ENCODE data around the gene PLEKHM2.

Gene PLEKHM2

GRCh38 chr1:15767941-15768340 is 83.8 kb downstream of the PLEKHM2 start:
- Histone ChIP-seq H3K9me3 (ENCODE audit: control insufficient read depth, insufficient read depth, low read length) (no peaks in the 10 kb centered on the region), H3K4me1 (ENCODE audit: control insufficient read depth, low read length) (peaks cover 7% of the 10 kb centered on the region), H3K4me3 (ENCODE audit: low read length) (no peak overlapping the region), H3K79me2 (ENCODE audit: control insufficient read depth, low read length) (no peaks in the 10 kb centered on the region), H3K36me3 (ENCODE audit: control insufficient read depth, low read length) (no peaks in the 10 kb centered on the region), H3K27me3 (ENCODE audit: control insufficient read depth, low read length) (peaks cover 9% of the 10 kb centered on the region; the same call in 1 of the 2 replicates), H3F3A (ENCODE audit: control insufficient read depth, insufficient read depth) (no peaks in the 10 kb centered on the region), H4K20me1 (ENCODE audit: control insufficient read depth, insufficient read depth, low read depth, low read length) (peaks cover 3% of the 10 kb centered on the region; the same call in 1 of the 2 replicates), H3K4me2 (ENCODE audit: low read length) (no peak overlapping the region), H3K9me2 (replicated peaks; ENCODE audit: control insufficient read depth, low read length) (no peaks in the 10 kb centered on the region), H3K27ac (ENCODE audit: low read depth, low read length) (no peak overlapping the region)
- TF ChIP-seq EZH2phosphoT487 (IDR thresholded peaks at IDR 0.05; ENCODE audit: borderline replicate concordance, low read length): no peak
- TF ChIP-seq, protein P1, sequence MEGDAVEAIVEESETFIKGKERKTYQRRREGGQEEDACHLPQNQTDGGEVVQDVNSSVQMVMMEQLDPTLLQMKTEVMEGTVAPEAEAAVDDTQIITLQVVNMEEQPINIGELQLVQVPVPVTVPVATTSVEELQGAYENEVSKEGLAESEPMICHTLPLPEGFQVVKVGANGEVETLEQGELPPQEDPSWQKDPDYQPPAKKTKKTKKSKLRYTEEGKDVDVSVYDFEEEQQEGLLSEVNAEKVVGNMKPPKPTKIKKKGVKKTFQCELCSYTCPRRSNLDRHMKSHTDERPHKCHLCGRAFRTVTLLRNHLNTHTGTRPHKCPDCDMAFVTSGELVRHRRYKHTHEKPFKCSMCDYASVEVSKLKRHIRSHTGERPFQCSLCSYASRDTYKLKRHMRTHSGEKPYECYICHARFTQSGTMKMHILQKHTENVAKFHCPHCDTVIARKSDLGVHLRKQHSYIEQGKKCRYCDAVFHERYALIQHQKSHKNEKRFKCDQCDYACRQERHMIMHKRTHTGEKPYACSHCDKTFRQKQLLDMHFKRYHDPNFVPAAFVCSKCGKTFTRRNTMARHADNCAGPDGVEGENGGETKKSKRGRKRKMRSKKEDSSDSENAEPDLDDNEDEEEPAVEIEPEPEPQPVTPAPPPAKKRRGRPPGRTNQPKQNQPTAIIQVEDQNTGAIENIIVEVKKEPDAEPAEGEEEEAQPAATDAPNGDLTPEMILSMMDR (IDR thresholded peaks at IDR 0.05; ENCODE audit: low read depth, low read length, poor library complexity, severe bottlenecking): no peak

GRCh38 chr1:15768388-15768787 is 84.3 kb downstream of the PLEKHM2 start:
- no peaks in the 10 kb centered on the region for H3K79me2 ChIP-seq (ENCODE audit: control insufficient read depth, low read length)
- no peak for TF ChIP-seq EZH2phosphoT487 (IDR thresholded peaks at IDR 0.05; ENCODE audit: borderline replicate concordance, low read length)
- TF ChIP-seq, protein P1 (IDR thresholded peaks at IDR 0.05; ENCODE audit: low read depth, low read length, poor library complexity, severe bottlenecking): no peak
- H3K9me2 ChIP-seq (replicated peaks; ENCODE audit: control insufficient read depth, low read length): no peaks in the 10 kb centered on the region
- H4K20me1 ChIP-seq (ENCODE audit: control insufficient read depth, insufficient read depth, low read depth, low read length): peaks cover 3% of the 10 kb centered on the region; the same call in 1 of the 2 replicates
- H3K4me2 ChIP-seq (ENCODE audit: low read length): no peak overlapping the region
- no peak overlapping the region for H3K4me3 ChIP-seq (ENCODE audit: low read length)
- no peaks in the 10 kb centered on the region for H3F3A ChIP-seq (ENCODE audit: control insufficient read depth, insufficient read depth)
- H3K36me3 ChIP-seq (ENCODE audit: control insufficient read depth, low read length): no peaks in the 10 kb centered on the region
- no peaks in the 10 kb centered on the region for H3K9me3 ChIP-seq (ENCODE audit: control insufficient read depth, insufficient read depth, low read length)
- no peak overlapping the region for H3K27ac ChIP-seq (ENCODE audit: low read depth, low read length)
- peaks cover 9% of the 10 kb centered on the region; the same call in 1 of the 2 replicates for H3K27me3 ChIP-seq (ENCODE audit: control insufficient read depth, low read length)
- peaks cover 7% of the 10 kb centered on the region for H3K4me1 ChIP-seq (ENCODE audit: control insufficient read depth, low read length)

GRCh38 chr1:15770313-15770962 is 86.3 kb downstream of the PLEKHM2 start:
- Histone ChIP-seq H3K9me2 (replicated peaks; ENCODE audit: control insufficient read depth, low read length) (no peaks in the 10 kb centered on the region), H3K36me3 (ENCODE audit: control insufficient read depth, low read length) (no peaks in the 10 kb centered on the region), H3K4me1 (ENCODE audit: control insufficient read depth, low read length) (peaks cover 7% of the 10 kb centered on the region), H3F3A (ENCODE audit: control insufficient read depth, insufficient read depth) (no peaks in the 10 kb centered on the region), H3K4me2 (ENCODE audit: low read length) (no peak overlapping the region), H4K20me1 (ENCODE audit: control insufficient read depth, insufficient read depth, low read depth, low read length) (no peaks in the 10 kb centered on the region), H3K27ac (ENCODE audit: low read depth, low read length) (no peak overlapping the region), H3K79me2 (ENCODE audit: control insufficient read depth, low read length) (no peaks in the 10 kb centered on the region), H3K27me3 (ENCODE audit: control insufficient read depth, low read length) (peaks cover 9% of the 10 kb centered on the region; the same call in 1 of the 2 replicates), H3K4me3 (ENCODE audit: low read length) (no peak overlapping the region), H3K9me3 (ENCODE audit: control insufficient read depth, insufficient read depth, low read length) (no peaks in the 10 kb centered on the region)
- no peak for TF ChIP-seq EZH2phosphoT487 (IDR thresholded peaks at IDR 0.05; ENCODE audit: borderline replicate concordance, low read length)
- TF ChIP-seq, protein P1 (IDR thresholded peaks at IDR 0.05; ENCODE audit: low read depth, low read length, poor library complexity, severe bottlenecking): no peak

All from DOHH2 (cell line).